Sigmoid colon (tissue), 4 donors: Measurements from ENCODE around the gene ABLIM2.

Experiments
- CTCF ChIP-seq, 4 experiments: fragments of 450-650 bp in 3 of 4; fragments of 200-600 bp in 1 of 4; IDR thresholded peaks; one replicate each; pipeline ENCODE4 v1.5.1; 2016 to 2019; ENCODE audit warnings: antibody characterized with exemption in 4 of 4, mild to moderate bottlenecking in 3 of 4, moderate library complexity in 2 of 4
- EP300 ChIP-seq, 4 donors: sonication (generic); formaldehyde crosslinking; IDR thresholded peaks; one replicate each; pipeline ENCODE4 v1.6.1; 2017; ENCODE audit warnings: antibody characterized with exemption in 4 of 4
- POLR2A ChIP-seq, 2 donors: fragments of 450-650 bp; IDR thresholded peaks; one replicate each; pipeline ENCODE4 v1.6.1; 2016; ENCODE audit warnings: antibody characterized with exemption in 2 of 2, mild to moderate bottlenecking in 2 of 2, moderate library complexity in 2 of 2
- POLR2AphosphoS5 ChIP-seq, 4 donors: sonication (generic); formaldehyde crosslinking; IDR thresholded peaks; one replicate each; pipeline ENCODE4 v1.6.1; 2017; ENCODE audit warnings: antibody characterized with exemption in 4 of 4

DNA sequence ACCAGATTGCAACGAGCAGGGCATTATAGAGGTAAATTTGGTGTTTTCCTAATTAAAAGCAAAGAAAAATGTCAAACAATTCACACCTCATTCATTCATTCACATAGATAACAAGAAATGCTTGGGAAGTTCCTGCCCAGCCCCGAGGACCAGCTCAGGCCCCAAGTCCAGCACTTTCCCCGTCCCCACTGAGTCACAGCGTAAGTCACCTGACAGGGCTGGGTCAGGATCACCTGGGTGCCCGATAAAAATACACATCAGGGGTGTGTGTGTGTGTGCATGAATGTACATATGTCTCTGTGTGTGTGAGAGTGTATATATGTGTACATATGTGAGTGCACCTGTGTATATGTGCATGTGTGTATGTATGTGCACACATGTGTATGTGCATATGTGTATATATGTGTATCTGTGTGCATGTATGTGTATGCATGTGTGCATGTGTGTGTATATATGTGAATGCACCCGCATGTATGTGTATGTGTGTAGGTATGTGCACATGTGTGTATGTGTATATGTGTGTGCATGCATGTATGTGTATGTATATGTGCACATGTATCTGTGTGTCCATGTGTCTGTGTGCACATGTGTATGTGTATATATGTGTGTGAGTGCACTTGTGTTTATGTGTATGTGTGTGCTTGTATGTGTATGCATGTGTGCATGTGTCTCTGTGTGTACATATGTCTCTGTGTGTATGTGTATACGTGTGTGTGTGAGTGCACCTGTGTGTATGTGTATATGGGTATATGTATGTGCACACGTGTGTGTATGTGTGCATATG lies 21.9 kb upstream of the ABLIM2 start:
- TF ChIP-seq POLR2A (IDR thresholded peaks at IDR 0.05) = no peak
- TF ChIP-seq CTCF (IDR thresholded peaks at IDR 0.05) = no peak
- no peak for TF ChIP-seq POLR2AphosphoS5 (IDR thresholded peaks at IDR 0.05)
- no peak for TF ChIP-seq EP300 (IDR thresholded peaks at IDR 0.05)
